ENCODE data around the gene GUCD1.
"Not testable (repeated sequence)": the region's sequence is repeated elsewhere in the genome, so short reads cannot be mapped to it uniquely, and the experiment has no call there.

The GUCD1 gene

GRCh38 chr22:24593559-24593835 is 38.6 kb upstream of the GUCD1 start:
- Mint-ChIP-seq H3K27me3 (peaks cover 14% of the 10 kb centered on the region), H3K4me3 (peak overlapping the region; percentile 58)
- H3K27ac Mint-ChIP-seq; H3K36me3 Mint-ChIP-seq (ENCODE audit: low read depth); H3K4me1 Mint-ChIP-seq (ENCODE audit: low read depth); H3K9me3 Mint-ChIP-seq; DNase-seq: not testable (repeated sequence)

- peak within 1 kb of the TSS; percentile 75 for H3K4me3 Mint-ChIP-seq
- H3K4me1 Mint-ChIP-seq (ENCODE audit: low read depth) = peaks cover 6% of the 10 kb centered on the region
- H3K9me3 Mint-ChIP-seq = no peaks in the 10 kb centered on the region
- no peak within 1 kb of the TSS for H3K27ac Mint-ChIP-seq
- DNase-seq = peak; percentile 59
- H3K27me3 Mint-ChIP-seq = peaks cover 14% of the 10 kb centered on the region
- H3K36me3 Mint-ChIP-seq (ENCODE audit: low read depth) = no peaks in the 10 kb centered on the region
These were observed 38.1 kb upstream of the GUCD1 start, which contains the start of gene LRRC75B for GRCh38 chr22:24592851-24593558. TSS of gene LRRC75B (minus strand) at chr22:24593073. CDS start at chr22:24593039, 34 bp downstream.

- DNase-seq = peak; percentile 47
- peaks cover 14% of the 10 kb centered on the region for H3K27me3 Mint-ChIP-seq
- H3K4me3 Mint-ChIP-seq = peak overlapping the region; percentile 75
- no peaks in the 10 kb centered on the region for H3K9me3 Mint-ChIP-seq
- H3K4me1 Mint-ChIP-seq (ENCODE audit: low read depth) = peaks cover 6% of the 10 kb centered on the region
- no peak overlapping the region for H3K27ac Mint-ChIP-seq
- no peaks in the 10 kb centered on the region for H3K36me3 Mint-ChIP-seq (ENCODE audit: low read depth)
These were observed 37.3 kb upstream of the GUCD1 start for GRCh38 chr22:24592058-24592850.

- no peaks in the 10 kb centered on the region for H3K9me3 Mint-ChIP-seq
- H3K4me1 Mint-ChIP-seq (ENCODE audit: low read depth) = peaks cover 6% of the 10 kb centered on the region
- no peak overlapping the region for H3K4me3 Mint-ChIP-seq
- H3K27me3 Mint-ChIP-seq = peaks cover 14% of the 10 kb centered on the region
- no peak overlapping the region for H3K27ac Mint-ChIP-seq
- no peak for DNase-seq
- no peaks in the 10 kb centered on the region for H3K36me3 Mint-ChIP-seq (ENCODE audit: low read depth)
These were observed 36.4 kb upstream of the GUCD1 start for GRCh38 chr22:24591286-24591830.

- Mint-ChIP-seq H3K36me3 (ENCODE audit: low read depth) (no peaks in the 10 kb centered on the region), H3K27ac (no peak overlapping the region), H3K9me3 (no peaks in the 10 kb centered on the region), H3K4me3 (no peak overlapping the region), H3K27me3 (peaks cover 14% of the 10 kb centered on the region), H3K4me1 (ENCODE audit: low read depth) (peaks cover 6% of the 10 kb centered on the region)
- no peak for DNase-seq
These were observed 35.7 kb upstream of the GUCD1 start for GRCh38 chr22:24590596-24591173.

GRCh38 chr22:24589518-24590030 is 34.6 kb upstream of the GUCD1 start:
- Mint-ChIP-seq H3K36me3 (ENCODE audit: low read depth) (no peaks in the 10 kb centered on the region), H3K9me3 (no peaks in the 10 kb centered on the region), H3K4me3 (no peak overlapping the region), H3K27me3 (peaks cover 14% of the 10 kb centered on the region), H3K27ac (no peak overlapping the region), H3K4me1 (ENCODE audit: low read depth) (peaks cover 6% of the 10 kb centered on the region)
- no peak for DNase-seq

- Mint-ChIP-seq H3K9me3 (no peaks in the 10 kb centered on the region), H3K27me3 (peaks cover 14% of the 10 kb centered on the region), H3K4me1 (ENCODE audit: low read depth) (peaks cover 6% of the 10 kb centered on the region), H3K27ac (no peak overlapping the region), H3K36me3 (ENCODE audit: low read depth) (no peaks in the 10 kb centered on the region), H3K4me3 (no peak overlapping the region)
- no peak for DNase-seq
These were observed 34.0 kb upstream of the GUCD1 start for GRCh38 chr22:24588757-24589481.

GRCh38 chr22:24588381-24588756 is 33.4 kb upstream of the GUCD1 start:
- Mint-ChIP-seq H3K36me3 (ENCODE audit: low read depth) (no peaks in the 10 kb centered on the region), H3K4me3 (no peak overlapping the region), H3K27ac (no peak overlapping the region), H3K9me3 (no peaks in the 10 kb centered on the region), H3K27me3 (peaks cover 13% of the 10 kb centered on the region), H3K4me1 (ENCODE audit: low read depth) (peaks cover 6% of the 10 kb centered on the region)
- DNase-seq = no peak

- Mint-ChIP-seq H3K4me3 (no peak overlapping the region), H3K4me1 (ENCODE audit: low read depth) (peaks cover 6% of the 10 kb centered on the region)
- DNase-seq = no peak
These were observed 33.0 kb upstream of the GUCD1 start for GRCh38 chr22:24587948-24588347.

GRCh38 chr22:24587251-24587650 is 32.3 kb upstream of the GUCD1 start:
- no peaks in the 10 kb centered on the region for H3K9me3 Mint-ChIP-seq
- H3K36me3 Mint-ChIP-seq (ENCODE audit: low read depth) = no peaks in the 10 kb centered on the region
- peaks cover 7% of the 10 kb centered on the region for H3K27me3 Mint-ChIP-seq
- no peak for DNase-seq
- H3K4me1 Mint-ChIP-seq (ENCODE audit: low read depth) = peaks cover 3% of the 10 kb centered on the region
- no peak overlapping the region for H3K4me3 Mint-ChIP-seq
- H3K27ac Mint-ChIP-seq = no peak overlapping the region

More at GRCh38 chr22:24587948-24588347, 33.0 kb upstream of the GUCD1 start:
- no peak overlapping the region for H3K27ac Mint-ChIP-seq
- H3K27me3 Mint-ChIP-seq = peaks cover 10% of the 10 kb centered on the region
- H3K9me3 Mint-ChIP-seq = no peaks in the 10 kb centered on the region
- no peaks in the 10 kb centered on the region for H3K36me3 Mint-ChIP-seq (ENCODE audit: low read depth)

- Mint-ChIP-seq H3K4me3 (no peak overlapping the region), H3K4me1 (ENCODE audit: low read depth) (no peaks in the 10 kb centered on the region), H3K36me3 (ENCODE audit: low read depth) (no peaks in the 10 kb centered on the region), H3K27me3 (no peaks in the 10 kb centered on the region), H3K27ac (no peak overlapping the region), H3K9me3 (no peaks in the 10 kb centered on the region)
- no peak for DNase-seq
These were observed 31.1 kb upstream of the GUCD1 start for GRCh38 chr22:24585927-24586546.

- Mint-ChIP-seq H3K27me3 (no peaks in the 10 kb centered on the region), H3K27ac (no peak overlapping the region), H3K4me1 (ENCODE audit: low read depth) (no peaks in the 10 kb centered on the region), H3K36me3 (ENCODE audit: low read depth) (no peaks in the 10 kb centered on the region), H3K9me3 (no peaks in the 10 kb centered on the region), H3K4me3 (no peak overlapping the region)
- DNase-seq = no peak
These were observed 30.5 kb upstream of the GUCD1 start for GRCh38 chr22:24585461-24585860.

- no peak overlapping the region for H3K27ac Mint-ChIP-seq
- H3K4me1 Mint-ChIP-seq (ENCODE audit: low read depth) = no peaks in the 10 kb centered on the region
- H3K27me3 Mint-ChIP-seq = no peaks in the 10 kb centered on the region
- H3K9me3 Mint-ChIP-seq = no peaks in the 10 kb centered on the region
- DNase-seq = no peak
- no peaks in the 10 kb centered on the region for H3K36me3 Mint-ChIP-seq (ENCODE audit: low read depth)
- no peak overlapping the region for H3K4me3 Mint-ChIP-seq
These were observed 30.0 kb upstream of the GUCD1 start for GRCh38 chr22:24584871-24585411.

Data from activated T-cell treated with anti-CD3 and anti-CD28 coated beads, Interleukin-2, amount 50 U/mL, for 24 hours (primary cell).